Activated CD4-positive, alpha-beta T cell treated with anti-CD3 and anti-CD28 coated beads for 24 hours (primary cell): Measurements from ENCODE around the gene SEPTIN3.

Experiments used
- DNase-seq, 2 donors: peaks; one replicate each; pipeline ENCODE4 v3.0.0-alpha.2; 2020; ENCODE audit warnings: low read depth in 2 of 2

The SEPTIN3 gene

GRCh38 chr22:41975299-41976069 is 6.2 kb downstream of the SEPTIN3 start:
- DNase-seq = no peak

- DNase-seq = peak; percentile 24 to 38
Measured at GRCh38 chr22:41976070-41976901, 7.0 kb downstream of the SEPTIN3 start.

DNA sequence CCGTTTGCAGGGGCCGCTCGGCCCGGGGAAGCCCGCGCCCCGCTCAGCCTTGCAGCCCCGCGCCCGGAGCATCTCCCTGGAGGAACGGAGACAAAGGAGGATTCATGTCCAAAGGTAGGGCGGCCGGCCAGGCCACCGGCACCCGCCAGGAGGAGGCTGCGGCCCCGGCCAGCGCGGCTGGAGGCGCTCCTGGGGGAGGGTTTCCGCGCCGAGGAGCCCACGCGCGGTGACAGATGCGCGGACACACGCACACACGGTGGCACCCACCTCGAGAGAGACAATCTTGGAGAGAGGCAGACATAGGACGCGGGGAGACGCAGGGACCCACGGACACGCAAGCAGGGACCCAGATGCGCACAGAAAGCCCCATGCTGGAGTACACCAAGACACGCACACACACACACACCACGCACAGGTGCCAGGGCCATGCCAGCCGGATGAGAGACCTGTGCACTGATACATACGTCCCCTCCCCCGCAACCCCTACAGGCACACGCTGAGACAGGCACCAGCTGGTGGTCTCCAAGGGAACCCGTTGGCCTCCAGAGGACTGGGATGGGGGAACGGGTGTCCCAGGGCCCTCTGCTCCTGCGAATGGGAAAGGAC is 7.8 kb downstream of the SEPTIN3 start:
- DNase-seq = no peak

DNA sequence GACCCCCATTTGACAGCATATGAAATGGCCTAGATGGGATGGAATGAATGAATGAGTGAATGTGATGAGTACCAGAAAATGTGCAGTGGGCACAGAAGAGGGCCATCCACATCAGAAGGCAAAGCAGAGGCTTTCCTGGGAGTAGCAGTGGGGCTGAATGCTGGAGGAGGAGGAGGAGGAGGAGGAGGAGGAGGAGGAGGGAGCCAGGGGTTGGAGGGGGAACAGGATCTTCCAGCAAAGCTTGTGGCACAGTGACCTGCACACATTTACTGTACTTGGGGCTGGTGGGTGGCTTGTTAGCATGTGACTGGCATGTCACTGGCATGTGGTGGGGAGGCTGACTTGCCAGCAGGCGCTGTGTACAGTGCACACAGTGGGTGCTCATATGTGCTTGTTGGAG is 9.5 kb downstream of the SEPTIN3 start:
- no peak for DNase-seq

DNA sequence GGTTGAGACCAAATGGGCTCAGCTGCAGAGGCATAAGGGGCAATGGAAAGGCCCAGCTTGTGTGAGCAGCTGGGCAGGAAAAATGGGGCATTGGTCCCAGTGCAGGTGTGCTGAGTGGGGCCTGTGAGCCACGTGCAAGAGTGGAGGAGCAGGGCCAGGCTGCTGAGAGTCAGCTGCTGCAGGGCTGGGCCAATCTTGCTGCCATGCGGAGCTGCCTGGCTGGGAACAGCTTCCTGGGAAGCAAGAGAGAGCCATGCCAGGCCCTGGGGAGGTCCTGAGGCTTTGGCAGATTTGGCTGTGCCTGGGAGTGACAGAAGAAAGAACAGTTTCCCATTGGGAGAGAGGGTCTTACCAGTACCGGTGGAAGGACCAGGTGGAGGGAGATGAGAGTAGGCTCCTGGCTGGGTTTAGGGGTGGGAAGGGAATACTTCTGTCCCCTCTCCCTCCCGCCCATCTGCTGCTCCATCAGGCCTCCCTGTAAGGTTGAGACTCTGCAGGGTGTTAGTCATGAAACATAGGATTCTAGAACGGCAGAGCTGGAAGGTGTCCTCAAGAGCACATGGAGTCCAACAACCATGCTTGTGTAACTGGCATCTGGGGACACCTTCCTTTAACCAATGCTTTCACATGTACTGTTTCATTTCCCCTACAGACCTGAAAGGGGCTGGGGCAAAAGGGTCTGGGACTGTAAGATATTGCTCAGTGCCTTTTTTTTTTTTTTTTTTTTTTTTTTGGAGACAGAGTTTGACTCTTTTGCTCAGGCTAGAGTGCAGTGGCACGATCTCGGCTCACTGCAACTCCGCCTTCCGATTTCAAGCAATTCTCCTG is 10.4 kb downstream of the SEPTIN3 start:
- no peak for DNase-seq

DNA sequence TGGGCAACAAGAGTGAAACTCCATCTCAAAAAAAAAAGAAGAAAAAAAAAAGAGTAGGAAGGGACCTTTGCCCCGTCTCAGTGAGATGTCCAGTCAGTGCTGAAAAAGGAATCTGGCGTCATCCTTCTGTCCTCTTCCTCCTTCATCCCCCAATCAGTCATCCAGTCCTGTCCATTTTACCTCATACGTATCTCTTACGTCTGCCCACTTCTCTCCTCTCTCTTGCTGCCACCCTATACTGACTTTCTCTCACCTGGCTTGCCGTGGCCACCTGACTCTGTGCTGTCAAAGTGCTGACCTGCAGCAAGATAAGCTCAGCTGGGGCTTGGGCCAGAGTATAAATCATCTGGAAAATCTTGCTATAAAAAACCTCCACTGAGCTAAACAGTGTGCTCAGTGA is 13.6 kb downstream of the SEPTIN3 start:
- DNase-seq = no peak

DNA sequence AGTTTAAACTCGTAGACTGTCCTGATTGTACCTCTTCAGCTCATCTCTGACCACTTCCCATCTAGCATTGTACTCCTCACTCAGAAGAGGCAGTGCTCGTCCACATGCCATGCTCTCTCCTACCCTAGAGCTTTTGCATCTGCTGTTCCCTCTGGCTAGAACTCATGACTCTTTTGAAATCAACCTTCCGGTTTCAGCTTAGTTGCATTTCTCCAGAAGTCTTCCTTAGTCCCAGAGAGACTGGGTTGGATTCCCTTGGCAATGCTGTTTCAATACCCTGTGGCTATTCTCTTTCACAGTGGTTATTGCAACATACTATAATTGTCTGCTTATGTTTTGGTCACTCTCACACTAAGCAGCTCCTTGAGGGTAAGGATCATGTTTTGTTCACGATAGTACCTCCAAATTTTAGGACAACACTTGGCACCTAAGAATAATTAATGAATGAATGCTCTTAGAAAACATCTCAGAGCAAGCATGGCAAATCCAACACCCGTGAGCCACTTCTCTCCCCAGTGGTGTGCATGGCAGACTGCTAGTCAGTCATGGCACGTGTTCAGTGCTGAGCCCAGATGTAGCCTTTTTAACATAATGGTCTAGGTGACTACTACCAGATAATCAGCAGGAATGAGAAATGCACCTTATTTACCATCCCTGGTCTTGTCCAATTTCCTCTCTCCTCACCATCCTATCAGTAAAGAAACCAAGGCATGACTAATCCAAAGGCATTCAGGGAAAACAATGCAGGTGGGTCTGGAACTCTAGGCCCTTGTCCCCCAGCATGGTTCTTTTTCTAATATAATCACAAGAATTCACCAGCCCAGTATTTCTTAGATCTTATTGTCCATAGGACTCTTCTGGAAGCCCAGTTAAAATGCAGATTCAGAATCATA is 14.5 kb downstream of the SEPTIN3 start:
- DNase-seq = no peak

DNA sequence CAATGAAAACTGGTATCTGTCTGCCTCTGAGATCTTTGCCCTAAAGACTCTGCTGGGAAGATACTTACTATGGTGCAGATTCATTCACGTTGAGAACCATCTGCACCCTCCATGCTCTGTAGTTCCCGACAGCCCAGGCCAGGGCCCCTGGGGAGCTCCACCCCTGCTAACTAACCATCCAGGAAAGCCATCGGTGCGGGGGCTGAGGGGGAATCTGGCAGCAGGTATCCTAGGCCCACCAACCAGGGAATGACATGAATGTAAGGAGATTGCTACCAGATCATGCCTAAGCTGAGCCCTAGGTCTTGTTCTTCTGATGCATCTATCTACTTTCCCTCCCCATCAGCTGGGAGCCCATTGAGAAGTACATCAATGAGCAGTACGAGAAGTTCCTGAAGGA is 18.0 kb downstream of the SEPTIN3 start:
- no peak for DNase-seq

GRCh38 chr22:41989246-41989645 is 20.0 kb downstream of the SEPTIN3 start:
- DNase-seq = no peak

DNA sequence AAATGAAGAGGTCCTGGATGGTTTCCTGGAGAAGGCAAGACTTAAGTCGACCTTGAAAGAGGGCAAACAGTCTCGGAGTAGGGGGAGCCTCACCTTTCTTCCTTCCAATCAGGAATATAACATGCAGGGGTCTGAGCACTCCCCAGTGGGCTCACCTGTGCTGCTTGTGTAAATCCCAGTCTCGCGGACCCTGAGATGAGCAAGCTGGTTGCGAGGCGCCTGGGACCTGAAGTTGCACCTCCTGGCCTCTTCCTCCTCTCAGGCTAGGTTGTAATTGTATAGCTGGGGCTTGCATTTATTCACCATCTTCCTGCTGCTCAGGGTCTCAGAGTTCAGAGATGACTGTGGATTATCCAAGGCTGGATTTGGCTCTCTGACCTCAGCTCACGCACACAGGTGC is 21.9 kb downstream of the SEPTIN3 start:
- DNase-seq = no peak

- no peak for DNase-seq
Measured at GRCh38 chr22:41992496-41992895, 23.3 kb downstream of the SEPTIN3 start.

DNA sequence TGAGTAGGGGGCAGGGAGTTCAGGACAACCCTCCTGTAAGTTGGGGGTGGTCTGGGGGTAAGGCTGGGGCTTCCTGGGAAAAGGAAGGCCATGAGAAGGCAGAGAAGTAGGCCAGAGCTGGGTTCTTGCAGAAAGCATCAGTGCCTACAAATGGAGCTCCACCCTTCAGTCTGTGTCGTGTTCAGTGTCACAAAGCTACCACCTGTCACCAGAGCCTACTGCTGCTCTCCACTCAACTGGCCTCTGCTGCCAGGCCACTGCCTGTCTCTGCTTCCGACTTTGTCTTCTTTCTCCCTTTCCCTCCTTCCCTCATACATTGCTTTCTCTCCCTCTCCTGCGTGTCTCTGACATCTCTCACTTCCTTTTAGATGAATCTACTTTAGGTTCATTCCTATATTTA is 26.0 kb downstream of the SEPTIN3 start:
- DNase-seq = no peak

DNA sequence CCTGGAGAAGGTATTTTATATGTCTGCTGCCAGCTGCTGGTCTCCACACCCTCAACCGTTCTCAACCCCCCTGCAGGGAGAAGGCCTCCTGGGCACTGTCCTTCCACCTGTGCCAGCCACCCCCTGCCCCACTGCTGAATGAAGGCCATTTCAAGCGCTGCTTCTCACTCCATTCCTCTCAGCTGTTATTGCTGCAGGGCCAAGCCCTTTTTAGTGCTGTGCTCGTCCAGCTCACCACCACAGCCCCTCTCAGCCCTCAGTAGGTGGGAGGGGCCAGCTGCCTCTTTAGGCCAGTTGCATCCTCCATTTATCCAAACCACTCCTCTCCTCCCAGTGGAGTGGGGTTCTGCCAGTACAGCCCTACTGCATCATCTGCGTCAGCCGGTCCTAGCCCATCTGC is 27.6 kb downstream of the SEPTIN3 start:
- no peak for DNase-seq

- peak; percentile 73 to 83 for DNase-seq
Measured at GRCh38 chr22:41998361-41999261, 29.4 kb downstream of the SEPTIN3 start, which contains the start of gene WBP2NL. WBP2NL (plus strand) TSS chr22:41998788; CDS start chr22:41998819, 31 bp downstream.

DNA sequence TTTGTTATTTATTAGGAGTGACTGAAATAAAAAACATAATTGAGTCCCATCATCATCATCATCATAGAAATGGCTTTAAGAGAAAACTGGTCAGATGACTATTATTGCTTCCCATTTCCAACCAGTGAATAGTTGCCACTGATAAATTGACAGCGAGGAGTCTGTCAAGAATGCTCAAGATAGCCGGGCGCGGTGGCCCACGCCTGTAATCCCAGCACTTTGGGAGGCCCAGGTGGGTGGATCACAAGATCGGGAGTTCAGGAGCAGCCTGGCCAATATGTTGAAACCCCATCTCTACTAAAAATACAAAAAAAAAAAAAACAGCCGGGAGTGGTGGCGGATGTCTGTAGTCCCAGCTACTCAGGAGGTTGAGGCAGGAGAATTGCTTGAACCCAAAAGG is 31.2 kb downstream of the SEPTIN3 start:
- no peak for DNase-seq

DNA sequence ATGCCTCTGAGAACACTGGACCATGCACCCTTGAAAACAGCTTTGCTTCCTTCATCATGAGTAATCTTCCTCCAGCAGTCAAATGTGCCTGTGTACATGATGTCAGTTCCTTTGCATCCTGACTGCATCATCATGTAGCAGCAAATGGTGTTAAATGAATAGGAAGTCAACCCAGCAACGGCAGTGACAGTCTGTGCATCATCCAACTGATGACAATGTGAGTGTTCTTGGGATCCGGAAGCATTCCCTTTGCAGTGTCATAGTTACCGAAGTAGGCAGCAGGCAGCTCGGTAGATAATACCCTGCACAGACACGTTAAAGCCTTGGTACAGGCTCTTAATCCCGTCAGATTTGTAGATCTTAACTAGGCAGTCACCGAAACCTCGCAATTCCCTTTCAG is 31.9 kb downstream of the SEPTIN3 start:
- DNase-seq = no peak

DNA sequence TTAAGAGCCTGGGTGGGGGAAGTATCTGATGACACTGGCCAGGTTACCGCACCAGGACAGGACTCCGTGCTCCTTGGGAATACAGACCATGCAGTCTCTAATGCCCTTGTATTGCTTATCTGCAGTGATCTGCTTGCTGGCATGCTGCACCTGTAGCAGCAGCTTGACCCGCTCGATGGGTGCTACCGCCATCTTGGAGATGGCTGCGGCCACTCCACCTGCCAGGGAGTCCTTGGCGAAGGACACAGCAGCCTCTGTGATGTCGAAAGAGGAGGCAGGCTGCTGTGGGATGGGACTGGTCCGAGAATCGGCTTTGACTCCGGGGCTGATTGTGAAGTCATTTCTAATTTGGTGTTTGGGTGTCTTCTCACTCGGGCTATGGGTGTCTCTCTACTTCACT is 32.5 kb downstream of the SEPTIN3 start:
- no peak for DNase-seq

- no peak for DNase-seq
Measured at GRCh38 chr22:42007922-42008321, 38.7 kb downstream of the SEPTIN3 start.

- no peak for DNase-seq
Measured at GRCh38 chr22:42010778-42011177, 41.5 kb downstream of the SEPTIN3 start.

- DNase-seq = no peak
Measured at GRCh38 chr22:42013385-42013784, 44.1 kb downstream of the SEPTIN3 start.
